GM21737 (cell line): Measurements from ENCODE around the gene RPL14.
"Not testable (repeated sequence)": the region's sequence is repeated elsewhere in the genome, so short reads cannot be mapped to it uniquely, and the experiment has no call there.

Source experiments
- ATAC-seq: cut with Tn5 transposase; IDR thresholded peaks from one replicate; pipeline ENCODE4 v1.9.1; 2021; ENCODE audit warnings: mild to moderate bottlenecking, moderate library complexity; ENCODE audit not compliant: unreplicated experiment

Gene RPL14

GRCh38 chr3:40456940-40457823, at the start of gene RPL14:
RPL14 (plus strand) TSS chr3:40457339; CDS start chr3:40457472, 133 bp downstream.
- peak; percentile 62 for ATAC-seq

- no peak for ATAC-seq
Measured at GRCh38 chr3:40407611-40408010, 49.5 kb upstream of the RPL14 start.

GRCh38 chr3:40414270-40414669, 42.9 kb upstream of the RPL14 start:
- no peak for ATAC-seq

DNA sequence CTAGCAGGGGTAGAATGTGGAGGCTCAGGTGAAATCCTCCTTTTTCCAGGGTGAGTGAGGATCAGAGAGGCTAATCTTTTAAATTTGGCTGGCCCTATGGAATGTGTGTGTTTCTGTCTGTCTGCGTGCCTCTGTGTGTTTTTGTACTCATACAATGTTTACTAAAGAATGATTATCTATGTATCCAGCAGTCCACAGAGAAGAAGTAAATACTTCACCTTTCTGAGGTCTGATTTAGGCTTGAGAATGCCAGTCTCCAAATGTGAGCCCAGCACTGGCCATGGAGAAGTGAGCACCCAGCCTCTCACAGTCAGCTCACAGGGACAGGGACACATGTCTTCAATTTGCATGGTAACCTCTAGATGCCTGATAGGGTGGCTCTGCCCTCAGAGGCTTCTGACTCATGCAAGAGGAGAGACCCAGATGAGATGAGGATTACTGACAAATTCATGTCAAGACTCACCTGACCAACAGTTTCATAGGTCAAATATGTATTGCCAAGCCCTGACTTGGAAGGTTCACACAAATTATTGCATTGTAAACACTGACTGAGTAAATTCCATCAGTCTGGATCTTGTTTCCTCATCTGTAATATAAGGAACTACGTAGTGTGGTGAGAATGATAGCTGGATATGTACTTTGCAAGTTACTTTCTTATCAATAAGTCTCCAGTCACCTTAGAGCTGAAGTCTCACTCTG, 39.1 kb upstream of the RPL14 start:
- ATAC-seq, result no peak

- ATAC-seq, result no peak
Measured at GRCh38 chr3:40422861-40423260, 34.3 kb upstream of the RPL14 start.

GRCh38 chr3:40427045-40427669, 30.0 kb upstream of the RPL14 start:
- ATAC-seq, result no peak

DNA sequence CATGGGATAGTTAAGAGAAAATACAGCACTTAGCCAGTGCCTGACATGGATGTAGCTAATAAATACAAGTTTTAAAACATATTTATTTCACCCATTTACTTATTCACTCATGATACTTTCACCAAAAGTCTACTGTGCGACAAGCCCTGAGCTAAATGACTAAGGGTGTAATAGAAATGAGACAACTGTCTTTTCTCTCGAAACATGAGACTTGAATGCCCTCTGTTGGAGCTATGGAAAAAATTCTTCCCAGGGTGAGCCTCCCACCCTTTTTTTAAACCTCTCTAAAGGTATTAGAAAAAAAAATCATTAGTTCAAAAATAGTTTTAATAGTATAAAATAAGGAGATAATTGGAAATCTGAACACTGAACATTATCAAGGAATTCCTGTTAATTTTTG, 24.3 kb upstream of the RPL14 start:
- no peak for ATAC-seq

DNA sequence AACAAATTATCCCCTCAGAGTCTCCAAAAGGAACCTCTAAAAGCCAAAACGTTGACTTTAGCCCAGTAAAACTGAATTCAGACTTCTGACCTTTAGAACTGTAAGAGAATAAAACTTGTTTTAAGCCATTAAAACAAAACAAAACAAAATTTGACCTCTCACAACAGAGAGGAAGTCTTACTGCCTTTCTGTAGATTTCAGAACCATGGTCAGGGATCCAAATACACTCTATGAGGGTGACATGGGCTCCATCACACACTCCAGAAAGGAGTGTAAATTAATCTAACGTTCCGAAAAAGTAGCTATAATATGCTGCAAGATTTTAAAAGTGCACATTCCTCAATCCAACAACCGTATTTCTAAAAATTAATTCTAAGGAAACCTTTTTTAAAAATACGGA, 19.2 kb upstream of the RPL14 start:
- no peak for ATAC-seq

DNA sequence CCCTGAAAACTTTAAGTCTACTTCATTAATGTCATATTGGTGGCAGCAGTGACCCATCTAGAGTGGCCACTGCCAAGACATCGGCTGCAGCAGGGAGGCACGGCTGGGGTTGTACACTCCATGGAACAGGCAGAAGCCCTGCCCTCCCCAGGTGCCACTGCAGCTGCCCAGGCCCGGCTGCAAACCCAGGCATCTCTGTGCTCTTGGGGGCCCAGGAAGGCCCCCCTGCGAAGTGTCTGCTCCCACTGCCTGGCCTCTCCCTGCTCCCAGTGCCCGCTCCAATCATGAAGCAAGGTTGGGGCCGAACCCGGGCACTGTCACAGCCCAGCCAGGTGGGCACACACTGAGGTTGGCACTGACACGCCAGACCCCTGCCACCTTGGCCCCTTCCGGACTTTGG, 12.1 kb upstream of the RPL14 start:
- no peak for ATAC-seq

GRCh38 chr3:40445880-40446279, 11.3 kb upstream of the RPL14 start:
- no peak for ATAC-seq

DNA sequence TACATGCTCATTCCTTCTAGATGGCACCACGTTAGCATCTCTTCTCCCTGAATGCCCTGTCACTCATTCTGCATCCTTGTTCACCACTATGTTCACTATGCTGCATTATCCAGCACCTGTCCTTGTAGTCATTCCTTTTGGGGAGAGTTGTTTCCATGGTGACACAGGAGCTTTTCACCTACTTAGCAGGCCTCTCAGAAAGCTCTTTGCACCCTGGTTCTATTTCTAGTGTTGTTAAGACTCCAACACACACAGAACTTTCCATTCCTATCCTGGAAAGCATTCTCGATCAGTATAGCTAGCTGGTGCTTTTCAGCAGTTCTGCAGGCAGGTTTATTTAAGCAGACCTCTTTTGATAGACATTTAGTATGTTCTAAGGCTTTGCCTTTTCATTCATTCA, 6.7 kb upstream of the RPL14 start:
- no peak for ATAC-seq

GRCh38 chr3:40451551-40451950, 5.6 kb upstream of the RPL14 start:
- ATAC-seq, result no peak

DNA sequence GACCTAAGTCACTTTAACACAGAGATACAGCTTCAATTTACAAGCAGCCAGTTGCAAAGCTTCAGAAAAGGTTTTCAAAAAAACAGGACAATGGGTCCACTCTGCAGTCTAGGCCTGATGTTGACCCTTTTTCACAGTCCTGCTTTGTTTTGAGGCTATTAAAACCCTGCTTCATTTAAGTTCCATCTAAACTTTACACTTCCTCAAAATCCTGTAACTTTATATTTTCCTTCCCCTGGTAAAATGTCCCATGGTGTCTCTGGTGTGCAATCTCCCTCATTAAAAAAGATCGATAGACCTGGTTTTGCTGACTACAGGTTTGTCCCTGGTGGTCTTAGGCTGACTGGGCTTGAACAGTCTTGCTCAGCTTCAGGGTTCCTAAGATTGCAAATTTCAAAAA, 5.1 kb upstream of the RPL14 start:
- no peak for ATAC-seq

- ATAC-seq, result no peak
Measured at GRCh38 chr3:40452562-40452875, 4.6 kb upstream of the RPL14 start.

- peak; percentile 96 for ATAC-seq
Measured at GRCh38 chr3:40452876-40453730, 4.0 kb upstream of the RPL14 start.

GRCh38 chr3:40453933-40454332, 3.2 kb upstream of the RPL14 start:
- ATAC-seq, result no peak

DNA sequence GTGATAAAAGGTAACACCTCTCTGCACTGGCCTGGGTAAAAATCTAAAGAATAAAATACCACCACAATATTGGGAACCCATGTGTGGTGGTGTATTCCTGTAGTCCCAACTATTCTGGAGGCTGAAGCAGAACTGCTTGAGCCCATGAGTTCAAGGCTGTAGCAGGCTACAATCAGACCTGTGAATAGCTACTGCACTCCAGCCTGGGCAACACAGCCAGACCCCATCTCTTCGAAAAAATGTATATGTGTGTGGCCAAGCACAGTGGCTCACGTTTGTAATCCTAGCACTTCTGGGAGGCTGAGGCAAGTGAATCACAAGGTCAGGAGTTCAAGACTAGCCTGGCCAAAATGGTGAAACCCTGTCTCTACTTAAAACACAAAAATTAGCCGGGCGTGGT, 1.8 kb upstream of the RPL14 start:
- no peak for ATAC-seq

- no peak for ATAC-seq
Measured at GRCh38 chr3:40456279-40456939, 730 bp upstream of the RPL14 start.

DNA sequence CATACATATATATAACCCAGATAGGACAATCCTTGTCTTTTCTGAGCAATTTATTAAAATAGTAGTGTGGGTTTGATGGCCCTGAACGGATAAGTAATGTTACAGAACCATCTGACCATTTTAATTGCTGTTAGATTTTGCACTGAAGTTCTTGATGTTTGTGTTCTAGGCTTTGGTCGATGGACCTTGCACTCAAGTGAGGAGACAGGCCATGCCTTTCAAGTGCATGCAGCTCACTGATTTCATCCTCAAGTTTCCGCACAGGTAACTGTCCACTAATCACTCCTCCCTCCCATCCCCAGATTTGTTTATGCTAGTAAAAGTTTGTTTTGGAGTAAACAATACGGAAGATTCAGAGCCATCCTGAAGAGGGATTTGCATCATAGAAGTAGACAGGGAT, 1.3 kb downstream of the RPL14 start:
- no peak for ATAC-seq

GRCh38 chr3:40460481-40460880, 3.3 kb downstream of the RPL14 start:
- not testable (repeated sequence) for ATAC-seq

DNA sequence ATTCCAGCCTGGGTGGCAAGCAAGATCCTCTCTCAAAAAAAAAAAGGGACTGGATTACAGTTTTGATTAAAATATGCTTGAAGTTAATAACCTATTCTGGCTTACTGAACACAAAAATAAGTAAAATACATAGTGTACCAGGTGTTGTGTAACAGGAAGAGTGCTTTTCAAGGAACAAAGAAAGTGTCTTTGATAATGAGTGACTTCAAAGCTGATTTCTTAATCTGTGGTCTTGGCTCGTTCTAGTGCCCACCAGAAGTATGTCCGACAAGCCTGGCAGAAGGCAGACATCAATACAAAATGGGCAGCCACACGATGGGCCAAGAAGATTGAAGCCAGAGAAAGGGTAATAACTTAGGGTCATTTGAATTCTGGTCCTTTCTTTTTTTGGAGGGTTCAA, 4.0 kb downstream of the RPL14 start:
- no peak for ATAC-seq
